DMS114 treated with DMSO at 0.1 percent for 48 hours (cell line): Measurements from ENCODE around the gene NUP62CL.
"Not testable (repeated sequence)": the region's sequence is repeated elsewhere in the genome, so short reads cannot be mapped to it uniquely, and the experiment has no call there.

Experiments used
- DNase-seq: peaks from one replicate; lab custom pipeline; 2025; ENCODE audit not compliant: unreplicated experiment; lab: John Stamatoyannopoulos, UW

The NUP62CL gene

DNA sequence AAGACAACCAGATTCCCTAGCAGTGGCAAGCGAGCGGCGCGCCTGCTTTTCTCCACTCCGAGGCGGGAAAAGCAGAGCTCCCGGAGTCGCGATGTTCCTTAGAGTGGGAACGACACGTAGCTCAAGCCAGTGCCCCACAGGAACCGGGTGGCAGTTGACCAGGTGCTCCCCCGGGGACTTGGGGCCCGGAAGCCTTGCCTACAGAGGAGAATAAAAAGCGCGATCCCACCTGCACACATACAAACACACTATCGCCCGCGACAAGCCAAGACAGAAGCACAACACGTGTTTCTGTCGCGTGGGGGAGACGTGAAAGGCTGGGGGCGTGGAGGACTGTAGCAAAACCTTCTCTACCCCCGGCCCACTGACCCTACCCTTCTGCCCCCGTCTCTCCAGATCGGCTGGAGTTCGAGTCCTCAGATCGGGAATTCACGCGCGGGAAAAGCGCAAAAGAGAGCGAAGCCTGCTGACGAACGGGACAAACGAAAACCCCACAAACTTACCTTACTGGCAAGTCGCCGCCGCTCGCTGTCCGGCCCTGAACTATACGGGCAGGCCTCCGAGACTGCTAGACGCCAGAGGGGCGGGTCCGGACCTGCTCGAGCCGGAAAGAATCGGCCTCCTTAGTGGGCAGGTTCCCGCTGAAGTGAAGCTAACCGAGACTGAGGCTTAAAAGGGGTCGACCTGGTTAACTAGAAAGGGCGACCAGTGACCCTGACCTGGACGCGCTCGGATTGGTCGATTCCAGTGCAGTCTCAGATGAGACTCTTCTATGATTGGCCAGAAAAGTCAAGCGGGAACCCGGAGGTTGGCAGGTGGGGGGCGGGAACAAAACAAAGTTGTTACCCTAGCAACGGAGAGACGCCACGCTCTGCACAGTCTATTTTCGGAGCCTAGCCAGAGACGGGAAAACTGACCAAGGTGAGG, at the start of gene NUP62CL, which contains the start of gene DNAAF6:
TSS of gene NUP62CL (minus strand) at position 664 of the 927 bp plus-strand sequence. CDS start 31,287 bp downstream, outside the sequence.
TSS of gene DNAAF6 (plus strand) at position 842 of the 927 bp plus-strand sequence. CDS start 6,265 bp downstream, outside the sequence.
- DNase-seq = no peak

DNA sequence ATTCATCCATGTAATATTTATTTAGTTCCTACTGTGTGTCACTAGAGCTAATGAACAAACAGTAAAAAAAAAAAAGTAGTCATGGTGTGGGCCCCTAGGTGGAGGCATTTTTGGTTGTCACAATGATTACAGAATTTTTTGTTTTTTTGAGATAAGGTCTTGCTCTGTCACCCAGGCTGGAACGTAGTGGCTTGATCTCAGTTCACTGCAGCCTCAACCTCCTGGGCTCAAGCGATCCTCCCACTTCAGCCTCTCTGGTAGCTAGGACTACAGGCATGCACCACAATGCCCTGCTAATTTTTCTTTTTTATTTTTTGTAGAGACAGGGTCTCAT, 22.2 kb upstream of the NUP62CL start:
- DNase-seq = no peak

DNA sequence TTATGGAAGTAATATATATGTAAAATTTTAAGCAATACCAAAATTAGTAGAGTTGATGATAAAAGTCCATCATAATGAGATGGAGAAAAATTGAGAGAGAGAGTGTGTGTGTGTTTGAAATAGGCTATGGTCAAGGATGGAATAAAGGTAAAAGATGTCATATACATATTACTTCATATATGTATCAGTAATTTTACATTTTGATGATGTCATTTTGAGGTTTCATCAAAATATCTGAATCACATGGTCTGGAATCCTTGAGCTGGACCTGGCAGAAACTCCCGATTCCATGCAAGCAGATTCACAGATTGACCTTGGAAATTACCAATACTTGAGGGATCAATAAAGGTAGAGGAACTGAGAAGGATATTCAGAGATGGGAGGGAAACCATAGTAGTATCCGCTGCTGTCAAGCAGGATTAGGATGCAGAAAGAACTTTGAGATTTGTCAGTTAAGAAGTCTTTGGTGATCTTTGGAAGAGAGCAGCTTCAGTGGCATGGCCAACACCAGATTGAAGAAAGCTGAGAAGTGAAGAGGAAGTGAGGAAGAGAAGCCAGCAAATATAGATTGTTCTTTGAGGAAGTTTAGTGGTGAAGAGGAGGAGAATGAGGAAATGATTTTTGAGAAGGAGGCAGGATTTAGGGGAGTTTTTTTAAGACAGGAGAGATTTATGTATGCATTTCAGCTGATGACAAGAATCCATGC, 21.7 kb upstream of the NUP62CL start:
- DNase-seq = no peak

DNA sequence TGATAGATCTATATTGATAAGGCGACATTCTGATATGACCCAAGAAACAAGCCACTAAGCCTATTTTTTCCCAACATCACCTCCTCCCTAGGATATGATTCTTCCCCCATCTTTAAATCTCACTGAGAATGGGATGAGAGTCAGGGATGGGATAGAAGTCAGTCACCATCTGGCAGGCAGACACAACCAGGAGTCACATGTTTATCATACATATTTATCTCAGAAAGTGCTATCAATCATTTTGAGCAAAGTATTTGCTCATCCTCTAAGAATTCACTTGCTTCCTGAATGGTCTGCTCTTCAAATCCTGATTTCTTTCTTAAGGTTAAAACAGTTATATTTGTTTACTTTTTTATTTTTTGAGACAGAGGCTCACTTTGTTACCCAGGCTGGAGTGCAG, 20.5 kb upstream of the NUP62CL start:
- no peak for DNase-seq

GRCh38 chrX:107213477-107213876, 7.2 kb upstream of the NUP62CL start:
- no peak for DNase-seq

GRCh38 chrX:107207943-107208342, 1.7 kb upstream of the NUP62CL start:
- no peak for DNase-seq

DNA sequence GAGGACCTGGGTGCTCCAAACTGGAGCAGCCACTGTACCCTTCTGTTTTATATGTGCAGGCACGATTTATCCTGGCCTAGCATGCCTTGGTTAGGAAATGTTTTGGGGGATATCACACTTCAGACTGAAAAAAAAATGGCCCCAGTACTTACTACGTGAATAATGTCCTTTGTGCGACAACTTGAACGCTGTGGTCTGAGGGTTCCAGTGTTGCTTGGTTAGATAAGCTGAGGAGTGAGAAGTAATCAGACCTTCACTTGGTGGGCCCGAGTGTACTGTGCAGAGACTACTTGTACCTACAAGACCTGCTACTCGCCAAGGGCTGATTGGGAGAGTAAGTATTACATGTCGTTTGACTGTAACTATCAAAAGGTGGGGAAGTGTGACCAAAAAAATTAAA, 856 bp upstream of the NUP62CL start:
- no peak for DNase-seq

GRCh38 chrX:107206697-107207065, 448 bp upstream of the NUP62CL start:
- no peak for DNase-seq

DNA sequence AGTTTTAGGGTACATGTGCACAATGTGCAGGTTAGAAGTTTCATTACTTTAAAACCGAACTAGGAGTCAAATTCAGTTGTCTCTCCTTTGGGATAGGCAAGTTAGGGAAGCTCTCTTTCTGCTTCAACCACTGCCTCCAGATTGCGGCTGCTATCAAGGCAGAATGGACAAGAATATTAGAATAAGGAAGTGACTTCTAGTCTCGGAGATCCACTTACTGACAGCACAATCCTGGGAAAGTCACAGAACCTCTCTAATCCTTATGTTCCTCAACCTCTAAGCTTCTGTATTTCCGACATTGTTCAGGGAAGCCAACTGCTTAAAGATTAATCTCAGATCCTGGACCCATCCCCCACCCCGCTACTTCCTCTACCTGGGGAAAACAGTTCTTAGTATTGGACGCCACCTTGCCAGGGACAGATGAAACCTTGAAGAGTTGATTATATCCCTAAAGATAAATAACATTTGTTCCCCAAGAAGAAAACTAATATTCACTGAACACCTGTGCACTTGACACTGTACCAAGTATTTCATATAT, 2.1 kb downstream of the NUP62CL start:
- DNase-seq = no peak

DNA sequence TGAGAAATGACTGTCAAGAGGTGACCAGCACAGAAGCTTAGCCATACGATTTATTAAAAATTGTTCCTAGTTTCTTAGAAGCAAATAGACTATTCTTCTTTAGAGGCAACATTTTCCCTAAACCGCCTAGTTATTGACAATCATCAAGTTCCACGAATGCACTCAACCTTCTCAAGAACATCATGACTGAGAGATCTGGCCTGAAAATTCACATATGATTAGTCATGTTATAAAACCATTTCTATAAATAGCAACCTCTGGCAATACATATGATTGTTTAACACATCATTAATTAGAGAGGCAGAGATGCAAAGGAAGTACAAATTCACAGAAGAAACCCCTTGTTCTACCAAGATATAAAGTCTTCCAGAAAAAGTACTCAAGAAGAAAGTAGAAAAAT, 6.7 kb downstream of the NUP62CL start:
- DNase-seq = no peak

DNA sequence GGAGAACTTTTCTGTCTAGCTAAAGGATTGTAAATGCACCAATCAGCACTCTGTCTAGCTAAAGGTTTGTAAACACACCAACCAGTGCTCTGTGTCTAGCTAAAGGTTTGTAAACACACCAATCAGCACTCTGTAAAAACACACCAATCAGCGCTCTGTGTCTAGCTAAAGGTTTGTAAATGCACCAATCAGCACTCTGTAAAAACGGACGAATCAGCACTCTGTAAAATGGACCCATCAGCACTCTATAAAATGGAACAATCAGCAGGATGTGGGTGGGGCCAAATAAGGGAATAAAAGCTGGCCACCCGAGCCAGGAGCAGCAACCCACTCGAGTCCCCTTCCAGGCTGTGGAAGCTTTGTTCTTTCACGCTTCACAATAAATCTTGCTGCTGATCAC, 8.2 kb downstream of the NUP62CL start:
- DNase-seq = not testable (repeated sequence)

DNA sequence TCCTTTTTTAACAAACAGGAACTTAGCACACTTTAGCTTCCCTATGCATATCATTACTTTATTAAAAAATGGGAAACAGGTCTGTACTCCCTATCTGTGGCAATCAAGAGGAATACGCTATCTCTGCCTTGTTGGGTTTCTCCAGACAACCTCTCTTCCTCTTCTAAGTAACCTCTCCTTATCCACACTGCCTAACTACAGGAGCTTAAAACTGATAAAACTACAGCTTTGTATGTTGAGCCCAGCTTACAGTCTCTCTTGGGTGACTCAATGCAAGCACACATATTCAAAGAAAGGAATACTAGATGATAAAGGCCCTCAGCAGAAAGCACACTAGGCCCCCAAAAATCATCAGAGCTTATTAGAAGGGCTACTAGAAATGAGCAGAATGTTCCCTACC, 8.9 kb downstream of the NUP62CL start:
- DNase-seq = no peak

DNA sequence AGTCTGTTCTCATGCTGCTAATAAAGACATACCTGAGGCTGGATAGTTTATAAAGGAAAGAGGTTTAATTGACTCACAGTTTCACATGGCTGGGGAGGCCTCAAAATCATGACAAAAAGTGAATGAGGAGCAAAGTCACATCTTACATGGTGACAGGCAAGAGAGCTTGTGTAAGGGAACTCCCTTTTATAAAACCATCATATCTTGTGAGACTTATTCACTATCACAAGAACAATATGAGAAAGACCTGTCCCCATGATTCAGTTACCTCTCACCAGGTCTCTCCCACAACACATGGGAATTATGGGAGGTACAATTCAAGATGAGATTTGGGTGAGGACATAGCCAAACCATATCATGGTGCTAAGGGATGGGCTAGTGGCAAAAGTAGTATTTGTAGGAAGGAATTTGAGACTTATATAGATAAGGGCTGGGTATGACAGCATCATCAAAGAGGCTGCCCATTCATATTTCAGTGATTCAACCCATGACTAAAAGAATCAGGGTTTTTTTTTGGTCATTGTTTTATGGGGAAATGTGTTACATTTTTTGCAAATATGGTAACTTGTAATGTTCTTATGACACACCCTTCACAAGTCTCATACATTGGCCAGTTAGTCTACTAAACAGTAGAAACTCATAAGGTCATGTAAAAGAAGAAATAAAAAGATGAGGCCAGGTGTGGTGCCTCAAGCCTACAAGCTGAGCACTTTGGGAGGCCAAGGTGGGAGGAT, 34.7 kb downstream of the NUP62CL start:
- DNase-seq = no peak

- no peak for DNase-seq
Observed at GRCh38 chrX:107168712-107169111, 37.5 kb downstream of the NUP62CL start.

GRCh38 chrX:107168257-107168656, 38.0 kb downstream of the NUP62CL start:
- DNase-seq = no peak

DNA sequence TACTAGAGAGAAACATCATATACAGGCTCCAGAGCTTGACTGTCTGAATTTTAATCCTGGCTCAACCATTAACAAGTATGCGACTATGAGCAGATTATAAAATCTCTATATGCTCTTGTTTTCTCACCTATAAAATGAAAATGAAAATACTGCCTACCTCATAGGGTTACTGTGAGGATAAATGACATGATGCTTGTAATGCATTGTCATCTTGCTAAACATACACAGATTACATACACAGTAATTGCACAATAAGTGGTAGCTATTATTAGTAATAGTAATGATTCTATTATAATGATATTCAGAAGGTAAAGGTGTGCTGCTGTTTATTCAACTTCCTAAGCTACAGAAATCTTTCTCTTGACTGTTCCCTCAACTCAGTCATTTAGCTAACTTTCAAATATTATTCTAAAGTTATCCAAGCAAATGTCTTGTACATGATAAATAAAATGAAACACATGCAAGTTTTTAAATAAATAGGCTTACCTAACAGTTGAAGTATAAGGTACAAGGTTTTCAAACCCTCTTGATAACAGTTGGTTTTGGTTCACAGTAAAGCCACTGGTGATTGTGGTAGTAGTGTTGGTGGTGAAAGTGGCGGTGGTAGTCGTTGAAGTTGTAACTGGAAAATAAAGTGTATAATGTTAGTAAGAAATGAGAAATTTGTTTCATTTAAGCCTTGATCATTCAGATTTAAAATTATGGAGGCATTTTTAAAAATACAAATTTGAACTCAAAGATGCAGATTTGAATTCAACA, 38.9 kb downstream of the NUP62CL start:
- no peak for DNase-seq

DNA sequence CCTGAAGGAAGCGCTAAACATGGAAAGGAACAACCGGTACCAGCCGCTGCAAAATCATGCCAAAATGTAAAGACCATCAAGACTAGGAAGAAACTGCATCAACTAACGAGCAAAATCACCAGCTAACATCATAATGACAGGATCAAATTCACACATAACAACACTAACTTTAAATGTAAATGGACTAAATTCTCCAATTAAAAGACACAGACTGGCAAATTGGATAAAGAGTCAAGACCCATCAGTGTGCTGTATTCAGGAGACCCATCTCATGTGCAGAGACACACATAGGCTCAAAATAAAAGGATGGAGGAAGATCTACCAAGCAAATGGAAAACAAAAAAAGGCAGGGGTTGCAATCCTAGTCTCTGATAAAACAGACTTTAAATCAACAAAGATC, 48.6 kb downstream of the NUP62CL start:
- not testable (repeated sequence) for DNase-seq

- not testable (repeated sequence) for DNase-seq
Observed at GRCh38 chrX:107155621-107156430, 50.4 kb downstream of the NUP62CL start.

DNA sequence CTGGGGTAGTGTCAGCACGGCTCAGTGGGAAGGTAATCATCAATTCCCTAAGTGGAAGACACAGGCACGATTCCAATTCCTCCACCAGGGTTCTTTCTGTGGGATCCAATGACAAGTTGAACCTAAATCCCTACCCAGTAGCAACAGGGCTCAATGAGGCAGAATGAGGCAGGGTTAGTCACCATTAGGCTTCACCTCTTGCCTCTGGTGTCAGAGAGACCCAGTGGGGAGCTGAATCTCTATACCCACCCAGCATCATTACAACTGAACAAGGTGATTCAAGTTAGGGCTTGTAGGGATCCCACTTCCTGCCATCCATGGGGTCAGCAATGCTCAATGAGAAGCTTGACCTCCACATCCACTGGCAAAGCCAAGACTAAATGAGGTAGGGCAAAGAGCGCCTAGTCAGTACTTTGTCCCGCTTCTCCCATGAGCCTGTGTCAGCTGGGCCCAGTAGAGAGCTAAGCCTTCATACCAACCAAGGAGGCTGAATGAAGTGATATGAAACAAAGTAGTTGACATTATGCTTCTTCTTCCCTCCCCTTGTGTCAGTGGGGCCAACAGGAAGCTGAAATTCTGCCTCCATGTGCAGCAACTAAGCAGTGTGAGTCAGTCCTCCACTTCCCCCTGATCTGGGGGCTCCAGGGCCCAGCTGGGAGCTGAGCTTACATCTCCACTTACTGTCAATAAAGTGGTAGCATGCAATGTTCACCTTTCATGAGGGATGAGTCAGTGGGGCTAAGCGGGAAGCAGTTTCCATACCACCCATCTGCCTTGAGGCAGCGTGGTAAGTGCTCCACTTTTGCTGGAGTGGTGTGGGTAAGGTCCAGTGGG, 51.2 kb downstream of the NUP62CL start:
- DNase-seq = no peak
